B cell (primary cell): ENCODE results near the gene STK38L. TPM values are rescaled to one million over a fixed set of nuclear protein-coding genes. Genes with fewer than 3 reads are reported as not detected.

Experiments used
- ATAC-seq: fragments of 200-7000 bp; cut with Tn5 transposase; one replicate; pipeline ENCODE4 v1.10.0; 2021; ENCODE audit warnings: low read depth, mild to moderate bottlenecking, moderate number of reproducible peaks, moderate library complexity
- CTCF ChIA-PET: fragments of 350-600 bp; sonication (Branson Sonifier 250); formaldehyde crosslinking; loops from one replicate; lab custom pipeline; 2021; ENCODE audit warnings: antibody characterized with exemption, inconsistent platforms; lab: Charles Lee
- POLR2A ChIA-PET: fragments of 350-600 bp; sonication (Branson Sonifier 250); formaldehyde crosslinking; loops from one replicate; lab custom pipeline; 2021; ENCODE audit warnings: antibody characterized with exemption; lab: Charles Lee
- DNase-seq: peaks from one replicate; pipeline ENCODE4 v3.0.0; 2013
- H2AFZ ChIP-seq: 2 replicates; pipeline ENCODE4 v1.6.1; 2012; ENCODE audit warnings: mild to moderate bottlenecking, low read depth, low read length; ENCODE audit not compliant: insufficient read depth, poor library complexity, severe bottlenecking
- H3K27ac ChIP-seq, 2 donors: 1 replicate in 1 of 2; 2 replicates in 1 of 2; pipeline ENCODE4 v1.5.1; 2012 to 2013; ENCODE audit warnings: low read length in 2 of 2, mild to moderate bottlenecking in 2 of 2, moderate library complexity in 1 of 2
- H3K27me3 ChIP-seq, 4 experiments: fragments of 200-600 bp in 1 of 4; sonication (generic) in 1 of 4; replicated peaks in 1 of 4; 1 replicate in 2 of 4; 2 replicates in 2 of 4; pipeline versions ENCODE4 v1.6.1 to v1.7.0; 2013 to 2016; ENCODE audit warnings: low read length in 3 of 4, mild to moderate bottlenecking in 2 of 4, mixed read lengths in 1 of 4, moderate library complexity in 1 of 4; ENCODE audit not compliant: insufficient read depth in 4 of 4, control insufficient read depth in 3 of 4; ENCODE audit errors: control extremely low read depth in 1 of 4
- H3K36me3 ChIP-seq, 2 experiments: replicated peaks in 1 of 2; 1 replicate in 1 of 2; 2 replicates in 1 of 2; pipeline versions ENCODE4 v1.6.1 to v1.7.1; 2013; ENCODE audit warnings: low read length in 1 of 2; ENCODE audit not compliant: insufficient read depth in 2 of 2, control insufficient read depth in 1 of 2; ENCODE audit errors: control extremely low read depth in 1 of 2, extremely low read depth in 1 of 2
- H3K4me1 ChIP-seq, 2 donors: fragments of 200-600 bp in 1 of 2; sonication (generic) in 1 of 2; 1 replicate in 1 of 2; 2 replicates in 1 of 2; pipeline versions ENCODE4 v1.5.1 to v1.6.1; 2013 to 2017; ENCODE audit warnings: low read length in 2 of 2; ENCODE audit not compliant: control insufficient read depth in 2 of 2, insufficient read depth in 2 of 2
- H3K4me2 ChIP-seq: replicated peaks from 2 replicates; pipeline ENCODE3; 2012; ENCODE audit warnings: mild to moderate bottlenecking, low read depth, low read length; ENCODE audit not compliant: poor library complexity, severe bottlenecking
- H3K4me3 ChIP-seq, 5 experiments: fragments of 200-600 bp in 1 of 5; sonication (generic) in 1 of 5; 1 replicate in 3 of 5; 2 replicates in 2 of 5; pipeline versions ENCODE4 v1.5.1 to v1.7.0; 2011 to 2016; ENCODE audit warnings: low read length in 4 of 5, mild to moderate bottlenecking in 4 of 5, low read depth in 2 of 5, control low read depth in 1 of 5, moderate library complexity in 1 of 5; ENCODE audit not compliant: insufficient read depth in 1 of 5; ENCODE audit errors: control extremely low read depth in 1 of 5, extremely low read depth in 1 of 5
- H3K79me2 ChIP-seq: fragments of 200-600 bp; sonication (generic); one replicate; pipeline ENCODE4 v1.6.0; 2016; ENCODE audit warnings: low read length; ENCODE audit not compliant: control insufficient read depth, insufficient read depth
- H3K9ac ChIP-seq: fragments of 200-600 bp; sonication (generic); 2 replicates; pipeline ENCODE4 v1.6.1; 2017; ENCODE audit warnings: mild to moderate bottlenecking, low read length, moderate library complexity
- H3K9me3 ChIP-seq, 3 donors: one replicate each; pipeline versions ENCODE4 v1.6.1 to v1.7.1; 2013; ENCODE audit warnings: low read length in 2 of 3; ENCODE audit not compliant: control insufficient read depth in 2 of 3, insufficient read depth in 1 of 3; ENCODE audit errors: control extremely low read depth in 1 of 3
- H4K20me1 ChIP-seq: 2 replicates; pipeline ENCODE4 v1.6.0; 2012; ENCODE audit warnings: mild to moderate bottlenecking, low read length; ENCODE audit not compliant: insufficient read depth, control insufficient read depth, poor library complexity, severe bottlenecking
- H3K27ac Mint-ChIP-seq: one replicate; pipeline ENCODE4 v1.8.0; 2021; ENCODE audit warnings: mixed read lengths
- H3K27me3 Mint-ChIP-seq: one replicate; pipeline ENCODE4 v1.8.0; 2021; ENCODE audit warnings: mixed read lengths
- H3K4me1 Mint-ChIP-seq: one replicate; pipeline ENCODE4 v1.8.0; 2021; ENCODE audit warnings: mixed read lengths
- H3K4me3 Mint-ChIP-seq: one replicate; pipeline ENCODE4 v1.8.0; 2021; ENCODE audit warnings: mixed read lengths
- H3K9me3 Mint-ChIP-seq: one replicate; pipeline ENCODE4 v1.8.0; 2022; ENCODE audit warnings: mixed read lengths; ENCODE audit not compliant: insufficient read depth
- CTCF ChIP-seq: fragments of 200-600 bp; IDR thresholded peaks from one replicate; pipeline ENCODE4 v1.8.0; 2022; ENCODE audit warnings: antibody characterized with exemption, mild to moderate bottlenecking
- EZH2 ChIP-seq: IDR thresholded peaks from 2 replicates; pipeline ENCODE4 v1.6.1; 2012; ENCODE audit warnings: borderline replicate concordance, low read depth, mild to moderate bottlenecking, moderate library complexity, low read length; ENCODE audit not compliant: insufficient read depth, poor library complexity, severe bottlenecking
- WGBS: methylation state at CpG from one replicate; pipeline ENCODE4 v1.1.5; 2013; ENCODE audit warnings: missing lambda C conversion rate; ENCODE audit not compliant: insufficient coverage; 5-methylcytosine and 5-hydroxymethylcytosine counted together
- intact Hi-C: fragments of 100-400 bp; cut with micrococcal nuclease; formaldehyde crosslinking; loops from one replicate; pipeline ENCODE4 v1.10.0; 2022
- polyA plus RNA-seq: library from polyadenylated mRNA; depleted of rRNA; stranded (reverse); fragments of >200 nt; gene quantifications from 2 replicates; pipeline ENCODE4 v1.2.3, GENCODE V29; 2012
- total RNA-seq, 2 donors: library from RNA; stranded (reverse); fragments of 120-200 nt in 1 of 2; gene quantifications; 1 replicate in 1 of 2; 2 replicates in 1 of 2; pipeline versions ENCODE4 v1.2.3 to v1.2.4, GENCODE V29; 2013 to 2022

The STK38L gene
- total and polyA plus RNA-seq, 2 donors (not counting 1 experiment from before 2014, with no cell fraction given) = 5.5 to 21.2 TPM

GRCh38 chr12:27285403-27285802, 41.3 kb downstream of the STK38L start:
- POLR2A ChIA-PET = no interaction called here
- H3K4me2 ChIP-seq = no peak overlapping the region
- no peak for DNase-seq
- Mint-ChIP-seq H3K9me3 (no peaks in the 10 kb centered on the region), H3K4me3 (no peak overlapping the region), H3K4me1 (peaks cover 20% of the 10 kb centered on the region), H3K27me3 (no peaks in the 10 kb centered on the region), H3K27ac (no peak overlapping the region)
- no CpG with 5 or more reads among the region's 1 CpG for WGBS
- no peak overlapping the region for H3K27ac ChIP-seq
- no peaks in the 10 kb centered on the region for H3K27me3 ChIP-seq
- H3K79me2 ChIP-seq = peaks cover 3% of the 10 kb centered on the region
- H2AFZ ChIP-seq = no peak overlapping the region
- peaks cover 3 to 7% of the 10 kb centered on the region in 2 donors for H3K4me1 ChIP-seq
- no peaks in the 10 kb centered on the region for H3K9me3 ChIP-seq
- CTCF ChIA-PET = interaction anchor here (1.3 to 3.7 kb wide), 2 partner anchors 12 to 20 kb away, joined by 3 to 13 read pairs; no protein-coding TSS in a partner anchor
- H3K4me3 ChIP-seq = no peak overlapping the region
- intact Hi-C loops = no loop called here
- H4K20me1 ChIP-seq = no peaks in the 10 kb centered on the region
- TF ChIP-seq EZH2 (no peak), CTCF (no peak)
- H3K36me3 ChIP-seq = peaks cover 0 to 2% of the 10 kb centered on the region in 2 experiments
- no peak for ATAC-seq
- no peak overlapping the region for H3K9ac ChIP-seq

DNA sequence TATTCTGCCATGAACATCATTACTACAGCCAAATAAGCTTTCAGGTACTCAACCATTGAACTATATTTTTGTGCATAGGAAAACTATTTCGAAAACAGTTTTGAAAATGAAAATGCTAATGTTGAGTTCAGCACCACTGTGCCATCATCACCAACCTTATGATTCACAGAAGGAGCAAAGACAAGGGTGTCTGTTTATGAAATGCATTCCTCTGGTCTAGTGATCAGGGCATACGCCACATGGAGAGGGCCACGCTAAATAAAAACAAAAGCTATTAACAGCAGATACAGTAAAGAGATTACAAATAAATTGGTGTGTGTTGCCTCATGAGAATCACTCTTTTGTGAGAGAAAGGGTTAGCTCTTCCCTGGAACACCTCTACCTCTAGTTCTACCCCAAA, 45.3 kb downstream of the STK38L start:
- no peak overlapping the region for H2AFZ ChIP-seq
- no peaks in the 10 kb centered on the region for H3K27me3 ChIP-seq
- H3K27me3 Mint-ChIP-seq = no peaks in the 10 kb centered on the region
- intact Hi-C loops = no loop called here
- no CpG with 5 or more reads among the region's 3 CpGs for WGBS
- H3K9ac ChIP-seq = no peak overlapping the region
- no peak overlapping the region for H3K27ac ChIP-seq
- peaks cover 3 to 9% of the 10 kb centered on the region in 2 donors for H3K4me1 ChIP-seq
- H3K4me1 Mint-ChIP-seq = peaks cover 23% of the 10 kb centered on the region
- ATAC-seq (no peak), DNase-seq (no peak)
- no peak overlapping the region for H3K27ac Mint-ChIP-seq
- H3K4me3 Mint-ChIP-seq = no peak overlapping the region
- no peak for TF ChIP-seq CTCF
- no peak for TF ChIP-seq EZH2
- no peaks in the 10 kb centered on the region for H4K20me1 ChIP-seq
- no peak overlapping the region for H3K4me3 ChIP-seq
- H3K9me3 Mint-ChIP-seq = no peaks in the 10 kb centered on the region
- H3K79me2 ChIP-seq = peaks cover 14% of the 10 kb centered on the region
- POLR2A ChIA-PET = no interaction called here
- H3K9me3 ChIP-seq = no peaks in the 10 kb centered on the region
- no peaks in the 10 kb centered on the region for H3K36me3 ChIP-seq
- CTCF ChIA-PET = interaction anchor here (1.3 kb wide), 1 partner anchor 16 kb away, joined by 5 read pairs; no protein-coding TSS in a partner anchor
- no peak overlapping the region for H3K4me2 ChIP-seq
